Hepatocyte (in vitro differentiated cells): ENCODE measurements around the gene COBL. TPM values are rescaled to one million over a fixed set of nuclear protein-coding genes. Genes with fewer than 3 reads are reported as not detected.

ENCODE experiments used
- DNase-seq: peaks from one replicate; pipeline ENCODE4 v3.0.0-alpha.2; 2016; ENCODE audit warnings: low spot score
- H2AFZ ChIP-seq: fragments of 200-600 bp; sonication (generic); 2 replicates; pipeline ENCODE4 v1.6.0; 2016; ENCODE audit warnings: antibody characterized with exemption, mild to moderate bottlenecking
- H3K27ac ChIP-seq: fragments of 200-600 bp; sonication (generic); 2 replicates; pipeline ENCODE4 v1.5.1; 2016; ENCODE audit warnings: mild to moderate bottlenecking
- H3K27me3 ChIP-seq: fragments of 200-600 bp; sonication (generic); 2 replicates; pipeline ENCODE4 v1.6.1; 2016
- H3K36me3 ChIP-seq: fragments of 200-600 bp; sonication (generic); replicated peaks from 2 replicates; pipeline ENCODE4 v1.5.1; 2016; ENCODE audit warnings: low read depth; ENCODE audit not compliant: insufficient read depth
- H3K4me1 ChIP-seq: fragments of 200-600 bp; sonication (generic); 2 replicates; pipeline ENCODE4 v1.5.1; 2016; ENCODE audit warnings: mild to moderate bottlenecking, moderate library complexity; ENCODE audit not compliant: insufficient read depth
- H3K4me2 ChIP-seq: fragments of 200-600 bp; sonication (generic); 2 replicates; pipeline ENCODE4 v1.6.0; 2016
- H3K4me3 ChIP-seq: fragments of 200-600 bp; sonication (generic); 2 replicates; pipeline ENCODE4 v1.5.1; 2016; ENCODE audit warnings: mild to moderate bottlenecking
- H3K79me2 ChIP-seq: fragments of 200-600 bp; sonication (generic); 2 replicates; pipeline ENCODE4 v1.6.0; 2017; ENCODE audit warnings: mild to moderate bottlenecking
- H3K9me2 ChIP-seq: fragments of 200-600 bp; sonication (generic); replicated peaks from 2 replicates; pipeline ENCODE4 v1.6.0; 2017; ENCODE audit warnings: mild to moderate bottlenecking; ENCODE audit not compliant: insufficient read depth
- H3K9me3 ChIP-seq: fragments of 200-600 bp; sonication (generic); 2 replicates; pipeline ENCODE4 v1.5.1; 2016; ENCODE audit warnings: low read depth, mild to moderate bottlenecking
- H4K20me1 ChIP-seq: fragments of 200-600 bp; sonication (generic); 2 replicates; pipeline ENCODE4 v1.6.0; 2016; ENCODE audit warnings: mild to moderate bottlenecking; ENCODE audit not compliant: insufficient read depth, poor library complexity, severe bottlenecking
- EZH2 ChIP-seq: fragments of 200-600 bp; sonication (generic); IDR thresholded peaks from 2 replicates; pipeline ENCODE4 v1.6.1; 2016; ENCODE audit warnings: antibody characterized with exemption, mild to moderate bottlenecking, borderline replicate concordance
- EZH2phosphoT487 ChIP-seq: fragments of 200-600 bp; sonication (generic); IDR thresholded peaks from one replicate; pipeline ENCODE4 v1.6.1; 2018; ENCODE audit warnings: antibody characterized with exemption, mild to moderate bottlenecking, low read depth, moderate library complexity; ENCODE audit not compliant: unreplicated experiment, severe bottlenecking
- WGBS: methylation state at CpG from one replicate; pipeline ENCODE4 v1.1.6; 2016; ENCODE audit warnings: low lambda C conversion rate; ENCODE audit errors: missing lambda C conversion rate; 5-methylcytosine and 5-hydroxymethylcytosine counted together
- polyA plus RNA-seq: library from polyadenylated mRNA; unstranded; fragments of >200 nt; fragmentation: Nextera tagmentation; extraction: Ambion mirVana; gene quantifications from 2 replicates; pipeline ENCODE4 v1.2.1, GENCODE V29; 2016
- total RNA-seq: library from RNA; depleted of rRNA; stranded (reverse); fragments of >200 nt; gene quantifications from 2 replicates; pipeline ENCODE4 v1.2.3, GENCODE V29; 2014
- TF ChIP-seq, protein P1 (sequence below): fragments of 200-600 bp; sonication (generic); IDR thresholded peaks from 2 replicates; pipeline ENCODE4 v1.5.1; 2016; ENCODE audit warnings: antibody characterized with exemption, mild to moderate bottlenecking; ENCODE audit not compliant: poor library complexity

COBL gene
- total and polyA plus RNA-seq, 2 experiments from 2014 or later, result 7.8 to 20.5 TPM

DNA sequence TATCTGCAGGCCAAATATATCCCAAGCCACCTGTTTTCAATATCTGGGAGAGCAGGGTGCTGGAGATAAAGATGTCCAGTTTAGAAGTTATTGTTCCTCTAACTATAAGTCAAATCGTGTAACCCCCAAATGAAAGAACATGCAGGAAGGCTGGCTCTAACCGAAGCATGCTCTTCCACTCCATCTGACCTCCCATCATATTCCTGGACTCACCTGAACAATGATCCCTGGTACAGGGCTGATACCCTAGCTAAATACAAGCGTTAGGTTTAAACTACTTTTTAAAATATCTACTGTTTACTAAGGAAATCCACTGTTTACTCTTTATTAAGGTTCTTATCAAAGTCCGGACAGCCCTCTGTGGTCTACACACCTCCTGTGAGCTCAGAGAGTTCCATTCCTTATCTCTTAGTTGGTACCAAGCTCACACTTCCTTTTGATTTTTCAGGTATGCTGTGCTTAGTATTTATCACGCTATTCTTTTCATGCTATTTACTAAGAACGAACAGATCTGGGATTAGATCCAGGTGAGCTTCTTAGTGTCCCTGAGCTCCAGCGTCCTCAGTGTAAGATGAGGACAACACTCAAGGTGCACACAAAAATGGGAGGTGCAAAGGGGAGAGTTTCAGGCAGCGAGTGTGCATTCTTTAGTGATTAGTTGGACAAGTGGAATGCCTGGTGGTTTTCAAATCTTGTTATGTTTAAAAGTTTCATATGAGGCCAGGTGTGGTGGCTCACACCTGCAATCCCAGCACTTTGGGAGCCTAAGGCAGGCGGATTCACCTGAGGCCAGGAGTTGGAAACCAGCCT lies 23.6 kb upstream of the COBL start:
- Histone ChIP-seq H3K4me2 (peak overlapping the region; percentile 9), H3K4me1 (no peaks in the 10 kb centered on the region), H3K27me3 (no peaks in the 10 kb centered on the region), H4K20me1 (no peaks in the 10 kb centered on the region), H3K9me2 (no peaks in the 10 kb centered on the region), H3K4me3 (no peak overlapping the region), H2AFZ (no peak overlapping the region), H3K79me2 (no peaks in the 10 kb centered on the region), H3K27ac (peak overlapping the region; percentile 72), H3K36me3 (no peaks in the 10 kb centered on the region), H3K9me3 (no peaks in the 10 kb centered on the region)
- 43% methylated on average over 9 of the region's 9 CpGs for WGBS
- DNase-seq, result peak; percentile 45
- TF ChIP-seq, protein P1, sequence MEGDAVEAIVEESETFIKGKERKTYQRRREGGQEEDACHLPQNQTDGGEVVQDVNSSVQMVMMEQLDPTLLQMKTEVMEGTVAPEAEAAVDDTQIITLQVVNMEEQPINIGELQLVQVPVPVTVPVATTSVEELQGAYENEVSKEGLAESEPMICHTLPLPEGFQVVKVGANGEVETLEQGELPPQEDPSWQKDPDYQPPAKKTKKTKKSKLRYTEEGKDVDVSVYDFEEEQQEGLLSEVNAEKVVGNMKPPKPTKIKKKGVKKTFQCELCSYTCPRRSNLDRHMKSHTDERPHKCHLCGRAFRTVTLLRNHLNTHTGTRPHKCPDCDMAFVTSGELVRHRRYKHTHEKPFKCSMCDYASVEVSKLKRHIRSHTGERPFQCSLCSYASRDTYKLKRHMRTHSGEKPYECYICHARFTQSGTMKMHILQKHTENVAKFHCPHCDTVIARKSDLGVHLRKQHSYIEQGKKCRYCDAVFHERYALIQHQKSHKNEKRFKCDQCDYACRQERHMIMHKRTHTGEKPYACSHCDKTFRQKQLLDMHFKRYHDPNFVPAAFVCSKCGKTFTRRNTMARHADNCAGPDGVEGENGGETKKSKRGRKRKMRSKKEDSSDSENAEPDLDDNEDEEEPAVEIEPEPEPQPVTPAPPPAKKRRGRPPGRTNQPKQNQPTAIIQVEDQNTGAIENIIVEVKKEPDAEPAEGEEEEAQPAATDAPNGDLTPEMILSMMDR, result no peak
- TF ChIP-seq EZH2phosphoT487 (no peak), EZH2 (no peak)

DNA sequence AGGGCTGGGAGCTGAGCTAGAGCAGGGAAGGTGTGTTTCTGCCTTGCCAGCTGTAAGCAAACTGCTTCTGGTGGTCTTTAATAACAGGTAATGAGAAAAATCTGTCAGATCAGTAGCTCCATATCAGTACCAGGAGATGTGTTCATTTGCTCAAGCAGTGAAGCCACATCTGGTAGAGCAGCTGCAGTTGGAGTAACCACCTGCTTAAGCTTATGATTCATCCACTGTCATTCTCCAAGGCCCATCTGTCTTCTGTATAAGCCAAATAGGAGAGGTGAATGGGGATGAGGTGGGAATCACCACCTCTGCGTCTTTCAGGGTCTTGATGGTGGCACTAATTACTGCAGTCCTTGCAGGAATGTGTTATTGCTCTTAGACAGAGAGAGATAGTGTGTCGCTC lies 18.4 kb upstream of the COBL start:
- H3K9me3 ChIP-seq, result no peaks in the 10 kb centered on the region
- H3K4me2 ChIP-seq, result no peak overlapping the region
- no peaks in the 10 kb centered on the region for H3K4me1 ChIP-seq
- H4K20me1 ChIP-seq, result no peaks in the 10 kb centered on the region
- no peak for DNase-seq
- H3K27ac ChIP-seq, result no peak overlapping the region
- WGBS, result 85% methylated on average over 2 of the region's 2 CpGs
- no peaks in the 10 kb centered on the region for H3K36me3 ChIP-seq
- no peak overlapping the region for H2AFZ ChIP-seq
- H3K9me2 ChIP-seq, result no peaks in the 10 kb centered on the region
- H3K79me2 ChIP-seq, result no peaks in the 10 kb centered on the region
- TF ChIP-seq EZH2 (no peak), EZH2phosphoT487 (no peak)
- TF ChIP-seq, protein P1, result no peak
- no peak overlapping the region for H3K4me3 ChIP-seq
- no peaks in the 10 kb centered on the region for H3K27me3 ChIP-seq

DNA sequence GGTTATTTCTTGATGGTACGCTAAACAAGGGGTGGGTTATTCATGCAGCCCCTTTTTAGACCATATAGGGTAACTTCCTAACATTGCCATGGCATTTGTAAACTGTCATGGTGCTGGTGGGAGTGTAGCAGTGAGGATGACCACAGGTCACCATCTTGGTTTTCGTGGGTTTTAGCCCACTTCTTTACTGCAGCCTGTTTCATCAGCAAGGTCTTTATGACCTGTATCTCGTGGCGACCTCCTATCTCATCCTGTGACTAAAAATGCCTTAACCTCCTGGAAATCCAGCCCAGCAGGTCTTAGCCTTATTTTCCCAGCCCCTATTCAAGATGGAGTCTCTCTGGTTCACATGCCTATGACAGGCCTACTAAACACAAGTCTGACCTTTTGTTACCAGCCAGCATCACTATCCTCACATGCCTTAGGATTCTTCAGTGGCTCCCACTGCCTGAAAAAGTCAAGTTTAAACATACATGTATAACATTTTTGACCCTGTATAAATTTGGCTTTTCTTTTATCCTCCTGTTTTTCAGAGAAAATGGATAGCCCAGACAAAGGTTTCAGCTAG lies 13.2 kb upstream of the COBL start:
- Histone ChIP-seq H3K27ac (no peak overlapping the region), H2AFZ (no peak overlapping the region), H3K4me2 (no peak overlapping the region), H3K4me1 (no peaks in the 10 kb centered on the region), H4K20me1 (no peaks in the 10 kb centered on the region), H3K27me3 (no peaks in the 10 kb centered on the region), H3K36me3 (no peaks in the 10 kb centered on the region), H3K4me3 (no peak overlapping the region), H3K9me2 (no peaks in the 10 kb centered on the region), H3K79me2 (no peaks in the 10 kb centered on the region), H3K9me3 (no peaks in the 10 kb centered on the region)
- DNase-seq, result no peak
- TF ChIP-seq EZH2phosphoT487 (no peak), EZH2 (no peak)
- TF ChIP-seq, protein P1, result no peak
- WGBS, result 98% methylated on average over 4 of the region's 4 CpGs
